OCI-LY7 (cell line): ENCODE data around the gene CTNNBL1. TPM values are rescaled to one million over a fixed set of nuclear protein-coding genes. Genes with fewer than 3 reads are reported as not detected.

Experiments
- BruUV-seq: library from RNA; stranded (reverse); fragments of 400-500 nt; replicated peaks from 2 replicates; lab custom pipeline; 2021; lab: Mats Ljungman, UMichigan
- CTCF ChIA-PET: fragments of 300-600 bp; sonication (Branson Sonifier 250); formaldehyde crosslinking; loops from one replicate; lab custom pipeline; 2022; ENCODE audit warnings: antibody characterized with exemption; ENCODE audit not compliant: unreplicated experiment; lab: Charles Lee
- POLR2A ChIA-PET: fragments of 300-600 bp; sonication (Branson Sonifier 250); formaldehyde crosslinking; loops from one replicate; lab custom pipeline; 2022; ENCODE audit warnings: antibody characterized with exemption; lab: Charles Lee
- DNase-seq: peaks from one replicate; pipeline ENCODE4 v3.0.0-alpha.2; 2015; ENCODE audit warnings: low spot score
- H2AFZ ChIP-seq: fragments of 200-600 bp; sonication (generic), shearing (Covaris generic); 2 replicates; pipeline ENCODE4 v1.6.1; 2014; ENCODE audit warnings: mild to moderate bottlenecking, antibody characterized with exemption, low read length, moderate library complexity
- H3K27ac ChIP-seq: fragments of 200-600 bp; sonication (generic); 2 replicates; pipeline ENCODE4 v1.5.1; 2014; ENCODE audit warnings: mixed run types, low read depth, mild to moderate bottlenecking, moderate library complexity, low read length, inconsistent platforms; ENCODE audit not compliant: poor library complexity, severe bottlenecking
- H3K36me3 ChIP-seq: fragments of 200-600 bp; sonication (generic); 2 replicates; pipeline ENCODE4 v1.6.1; 2014; ENCODE audit warnings: mild to moderate bottlenecking, antibody characterized with exemption, low read length, moderate library complexity, mixed read lengths; ENCODE audit not compliant: insufficient read depth
- H3K4me1 ChIP-seq: fragments of 200-600 bp; sonication (generic); 2 replicates; pipeline ENCODE4 v1.5.1; 2014; ENCODE audit warnings: mild to moderate bottlenecking, low read length; ENCODE audit not compliant: insufficient read depth, poor library complexity, severe bottlenecking
- H3K4me2 ChIP-seq: fragments of 200-600 bp; sonication (generic); 2 replicates; pipeline ENCODE4 v1.6.1; 2014; ENCODE audit warnings: mild to moderate bottlenecking, low read length
- H3K4me3 ChIP-seq: fragments of 200-600 bp; sonication (generic); 2 replicates; pipeline ENCODE4 v1.5.1; 2014; ENCODE audit warnings: mild to moderate bottlenecking, low read depth, low read length; ENCODE audit not compliant: poor library complexity, severe bottlenecking
- H3K79me2 ChIP-seq: fragments of 200-600 bp; sonication (generic); 2 replicates; pipeline ENCODE4 v1.6.1; 2016; ENCODE audit warnings: low read depth, mild to moderate bottlenecking, low read length, moderate library complexity, mixed read lengths; ENCODE audit not compliant: insufficient read depth
- H3K9me2 ChIP-seq: fragments of 200-600 bp; sonication (generic); 2 replicates; pipeline ENCODE4 v1.6.1; 2016; ENCODE audit warnings: mild to moderate bottlenecking, low read length, mixed read lengths; ENCODE audit not compliant: insufficient read depth
- H3K9me3 ChIP-seq: fragments of 200-600 bp; sonication (generic); 2 replicates; pipeline ENCODE4 v1.6.1; 2014; ENCODE audit warnings: mild to moderate bottlenecking, mixed run types, low read length, mixed read lengths
- H4K20me1 ChIP-seq: fragments of 200-600 bp; sonication (generic); 2 replicates; pipeline ENCODE4 v1.6.1; 2014; ENCODE audit warnings: mild to moderate bottlenecking, antibody characterized with exemption, low read length, moderate library complexity, mixed read lengths; ENCODE audit not compliant: insufficient read depth
- CTCF ChIP-seq: fragments of 200-600 bp; sonication (generic); conservative IDR thresholded peaks from 2 replicates; pipeline ENCODE4 v1.5.1; 2014; ENCODE audit warnings: mild to moderate bottlenecking, antibody characterized with exemption, low read length, moderate library complexity, mixed read lengths
- EZH2phosphoT487 ChIP-seq: fragments of 200-600 bp; sonication (generic); IDR thresholded peaks from 2 replicates; pipeline ENCODE4 v1.6.1; 2018; ENCODE audit warnings: low read depth, borderline replicate concordance, mild to moderate bottlenecking, mixed run types, antibody characterized with exemption, low read length, moderate library complexity, mixed read lengths
- intact Hi-C: fragments of 100-400 bp; cut with micrococcal nuclease; formaldehyde crosslinking; loops from one replicate; pipeline ENCODE4 v1.10.0; 2022; ENCODE audit not compliant: unreplicated experiment
- total RNA-seq, 2 experiments: library from RNA; depleted of rRNA in 1 of 2; stranded (reverse); fragments of >200 nt in 1 of 2; shearing (Covaris generic) in 1 of 2; gene quantifications; 2 replicates each; pipeline ENCODE4 v1.2.3, GENCODE V29; 2014 to 2022

Gene CTNNBL1
- total RNA-seq, 2 experiments from 2014 or later: 38.0 to 90.0 TPM

GRCh38 chr20:37668166-37668565 is 25.7 kb upstream of the CTNNBL1 start:
- no TSS peak for BruUV-seq
- CTCF ChIA-PET: no interaction called here
- no peak overlapping the region for H2AFZ ChIP-seq
- H3K9me3 ChIP-seq: no peaks in the 10 kb centered on the region
- no peaks in the 10 kb centered on the region for H3K36me3 ChIP-seq
- H3K79me2 ChIP-seq: no peaks in the 10 kb centered on the region
- no peaks in the 10 kb centered on the region for H4K20me1 ChIP-seq
- DNase-seq: no peak
- POLR2A ChIA-PET: interaction anchor here (0.7 kb wide), 1 partner anchor 40 kb away, joined by 3 read pairs; no protein-coding TSS in a partner anchor
- intact Hi-C loops: no loop called here
- H3K9me2 ChIP-seq: no peaks in the 10 kb centered on the region
- H3K4me1 ChIP-seq: no peaks in the 10 kb centered on the region
- TF ChIP-seq EZH2phosphoT487 (no peak), CTCF (no peak)
- H3K4me2 ChIP-seq: no peak overlapping the region
- H3K27ac ChIP-seq: no peak overlapping the region
- H3K4me3 ChIP-seq: no peak overlapping the region

- ChIA-PET CTCF (no interaction called here), POLR2A (interaction anchor here (0.7 kb wide), 1 partner anchor 41 kb away, joined by 3 read pairs; no protein-coding TSS in a partner anchor)
- BruUV-seq: no TSS peak
- DNase-seq: no peak
- no peak overlapping the region for H3K27ac ChIP-seq
- H2AFZ ChIP-seq: no peak overlapping the region
- no peak overlapping the region for H3K4me2 ChIP-seq
- H3K9me2 ChIP-seq: no peaks in the 10 kb centered on the region
- H3K36me3 ChIP-seq: no peaks in the 10 kb centered on the region
- no peaks in the 10 kb centered on the region for H3K9me3 ChIP-seq
- no peaks in the 10 kb centered on the region for H3K4me1 ChIP-seq
- H3K4me3 ChIP-seq: no peak overlapping the region
- no peak for TF ChIP-seq EZH2phosphoT487
- no peak for TF ChIP-seq CTCF
- no peaks in the 10 kb centered on the region for H4K20me1 ChIP-seq
- intact Hi-C loops: no loop called here
- H3K79me2 ChIP-seq: no peaks in the 10 kb centered on the region
These were observed 24.6 kb upstream of the CTNNBL1 start for GRCh38 chr20:37669062-37669772.

GRCh38 chr20:37669773-37670236 is 24.0 kb upstream of the CTNNBL1 start:
- no TSS peak for BruUV-seq
- Histone ChIP-seq H3K9me3 (no peaks in the 10 kb centered on the region), H3K79me2 (no peaks in the 10 kb centered on the region), H3K27ac (no peak overlapping the region), H3K36me3 (no peaks in the 10 kb centered on the region), H2AFZ (no peak overlapping the region), H3K4me2 (no peak overlapping the region), H3K4me3 (no peak overlapping the region), H3K9me2 (no peaks in the 10 kb centered on the region), H3K4me1 (no peaks in the 10 kb centered on the region), H4K20me1 (no peaks in the 10 kb centered on the region)
- no peak for DNase-seq
- intact Hi-C loops: no loop called here
- ChIA-PET POLR2A (no interaction called here), CTCF (no interaction called here)
- no peak for TF ChIP-seq CTCF
